HCT116 (cell line): ENCODE measurements around the gene FHL3. TPM values are rescaled to one million over a fixed set of nuclear protein-coding genes. Genes with fewer than 3 reads are reported as not detected.

Experiments
- ATAC-seq: fragments of 200-7000 bp; cut with Tn5 transposase; 2 replicates; pipeline ENCODE4 v1.9.1; 2020; ENCODE audit warnings: mild to moderate bottlenecking, moderate library complexity
- BruUV-seq: library from RNA; stranded (reverse); fragments of 400-500 nt; replicated peaks from 2 replicates; lab custom pipeline; 2021; lab: Mats Ljungman, UMichigan
- CTCF ChIA-PET: fragments of 300-600 bp; sonication (Branson Sonifier 250); formaldehyde crosslinking; loops from one replicate; lab custom pipeline; 2021; ENCODE audit warnings: antibody characterized with exemption; lab: Charles Lee
- POLR2A ChIA-PET: fragments of 300-600, 350-600 bp; sonication (Branson Sonifier 250); formaldehyde crosslinking; loops from one replicate; lab custom pipeline; 2021; ENCODE audit warnings: antibody characterized with exemption; lab: Charles Lee
- RAD21 ChIA-PET, 2 experiments: fragments of 300-600 bp; sonication (Branson Sonifier 250); formaldehyde crosslinking; loops; one replicate each; lab custom pipeline; 2023; ENCODE audit warnings: low total read pairs in 2 of 2; ENCODE audit not compliant: uncharacterized antibody in 2 of 2, unreplicated experiment in 2 of 2, low non-redundant PET in 1 of 2; lab: Charles Lee
- DNase-seq: peaks from one replicate; pipeline ENCODE4 v3.0.0-alpha.2; 2010; ENCODE audit warnings: low read depth, low spot score
- H2AFZ ChIP-seq: fragments of 200-600 bp; shearing (Covaris generic), sonication (generic); 2 replicates; pipeline ENCODE4 v1.6.1; 2017; ENCODE audit warnings: low read depth, mixed run types, mixed read lengths, antibody characterized with exemption, low read length; ENCODE audit not compliant: poor library complexity, severe bottlenecking
- H3K27ac ChIP-seq: 2 replicates; pipeline ENCODE4 v1.5.1; 2012; ENCODE audit warnings: low read depth, low read length
- H3K27me3 ChIP-seq: fragments of 200-600 bp; sonication (generic); 2 replicates; pipeline ENCODE4 v1.6.1; 2016; ENCODE audit warnings: mixed run types, low read length, mixed read lengths; ENCODE audit not compliant: insufficient read depth
- H3K36me3 ChIP-seq, 2 experiments: fragments of 200-500 bp in 1 of 2; fragments of 200-600 bp in 1 of 2; sonication (Bioruptor generic) in 1 of 2; sonication (generic) in 1 of 2; 2 replicates each; pipeline versions ENCODE4 v1.5.1 to v1.6.1; 2014 to 2016; ENCODE audit warnings: low read length in 2 of 2, inconsistent platforms in 1 of 2, mixed read lengths in 1 of 2, mixed run types in 1 of 2; ENCODE audit not compliant: insufficient read depth in 2 of 2, control insufficient read depth in 1 of 2
- H3K4me1 ChIP-seq, 2 experiments: fragments of 200-600 bp in 1 of 2; sonication (generic) in 1 of 2; 2 replicates each; pipeline versions ENCODE4 v1.5.1 to v1.6.1; 2012 to 2017; ENCODE audit warnings: low read length in 2 of 2, inconsistent platforms in 1 of 2, mild to moderate bottlenecking in 1 of 2, mixed read lengths in 1 of 2, mixed run types in 1 of 2, moderate library complexity in 1 of 2; ENCODE audit not compliant: insufficient read depth in 2 of 2, control insufficient read depth in 1 of 2
- H3K4me2 ChIP-seq: fragments of 200-600 bp; sonication (generic); 2 replicates; pipeline ENCODE4 v1.6.1; 2017; ENCODE audit warnings: mixed run types, low read length, mixed read lengths
- H3K4me3 ChIP-seq, 2 experiments: fragments of 200-600 bp in 1 of 2; sonication (generic) in 1 of 2; replicated peaks in 1 of 2; 2 replicates each; pipeline ENCODE4 v1.5.1; 2011 to 2016; ENCODE audit warnings: low read length in 2 of 2, control low read depth in 1 of 2, low read depth in 1 of 2, mild to moderate bottlenecking in 1 of 2, mixed read lengths in 1 of 2, mixed run types in 1 of 2
- H3K79me2 ChIP-seq: fragments of 200-600 bp; sonication (generic); 2 replicates; pipeline ENCODE4 v1.6.1; 2017; ENCODE audit warnings: mild to moderate bottlenecking, mixed run types, low read length, moderate library complexity, mixed read lengths; ENCODE audit not compliant: insufficient read depth
- H3K9ac ChIP-seq: fragments of 200-600 bp; sonication (generic); 2 replicates; pipeline ENCODE4 v1.6.1; 2016; ENCODE audit warnings: low read length, mixed read lengths
- H3K9me2 ChIP-seq: fragments of 200-600 bp; sonication (generic), shearing (Covaris generic); 2 replicates; pipeline ENCODE4 v1.6.1; 2017; ENCODE audit warnings: mixed run types, mild to moderate bottlenecking, moderate library complexity; ENCODE audit not compliant: insufficient read depth
- H3K9me3 ChIP-seq, 2 experiments: fragments of 200-500 bp in 1 of 2; fragments of 200-600 bp in 1 of 2; sonication (Bioruptor generic) in 1 of 2; sonication (generic) in 1 of 2; 2 replicates each; pipeline ENCODE4 v1.6.1; 2014 to 2017; ENCODE audit warnings: low read length in 2 of 2, mixed read lengths in 2 of 2, inconsistent platforms in 1 of 2, low read depth in 1 of 2, mild to moderate bottlenecking in 1 of 2, mixed run types in 1 of 2, moderate library complexity in 1 of 2; ENCODE audit not compliant: control insufficient read depth in 1 of 2, insufficient read depth in 1 of 2
- H4K20me1 ChIP-seq: fragments of 200-600 bp; sonication (generic), shearing (Covaris generic); 2 replicates; pipeline ENCODE4 v1.6.1; 2017; ENCODE audit warnings: mixed run types, mild to moderate bottlenecking, moderate library complexity; ENCODE audit not compliant: insufficient read depth
- CBX3 ChIP-seq: IDR thresholded peaks from 2 replicates; pipeline ENCODE4 v1.6.1; 2012; ENCODE audit warnings: low read depth
- CEBPB ChIP-seq: IDR thresholded peaks from 2 replicates; pipeline ENCODE4 v1.6.1; 2012; ENCODE audit warnings: low read depth
- EGR1 ChIP-seq: IDR thresholded peaks from 2 replicates; pipeline ENCODE4 v1.6.1; 2012; ENCODE audit warnings: low read depth
- ELF1 ChIP-seq: IDR thresholded peaks from 2 replicates; pipeline ENCODE4 v1.6.1; 2012; ENCODE audit warnings: low read depth, borderline replicate concordance
- EZH2 ChIP-seq: fragments of 200-600 bp; sonication (generic); IDR thresholded peaks from 2 replicates; pipeline ENCODE4 v1.6.1; 2017; ENCODE audit warnings: antibody characterized with exemption, mixed run types
- FOSL1 ChIP-seq: IDR thresholded peaks from 2 replicates; pipeline ENCODE4 v1.6.1; 2012; ENCODE audit warnings: low read depth
- JUND ChIP-seq: IDR thresholded peaks from 2 replicates; pipeline ENCODE4 v1.6.1; 2012
- POLR2AphosphoS5 ChIP-seq: IDR thresholded peaks from 2 replicates; pipeline ENCODE4 v1.6.1; 2011; ENCODE audit warnings: mild to moderate bottlenecking, low read depth, low read length, moderate library complexity
- RAD21 ChIP-seq: IDR thresholded peaks from 2 replicates; pipeline ENCODE4 v1.6.1; 2012; ENCODE audit warnings: low read depth, mild to moderate bottlenecking
- SP1 ChIP-seq: IDR thresholded peaks from 2 replicates; pipeline ENCODE4 v1.6.1; 2012; ENCODE audit warnings: low read depth
- TCF7L2 ChIP-seq: IDR thresholded peaks from 2 replicates; pipeline ENCODE4 v1.7.0; 2011; ENCODE audit warnings: borderline replicate concordance, inconsistent platforms; ENCODE audit not compliant: insufficient read depth, insufficient read length; ENCODE audit errors: extremely low read depth
- YY1 ChIP-seq: IDR thresholded peaks from 2 replicates; pipeline ENCODE4 v1.6.1; 2011; ENCODE audit warnings: low read length, low read depth, moderate library complexity, mild to moderate bottlenecking; ENCODE audit not compliant: insufficient replicate concordance; ENCODE audit errors: extremely low read depth
- ZNF274 ChIP-seq: fragments of 200-500 bp; sonication (Bioruptor generic); IDR thresholded peaks from 2 replicates; pipeline ENCODE4 v1.6.1; 2014; ENCODE audit warnings: mild to moderate bottlenecking, low read depth, low read length, inconsistent platforms
- intact Hi-C: fragments of 100-400 bp; cut with micrococcal nuclease; formaldehyde crosslinking; loops from 2 replicates; pipeline ENCODE4 v1.10.0; 2022
- total RNA-seq: library from RNA; stranded (reverse); gene quantifications from one replicate; pipeline ENCODE4 v1.2.1, GENCODE V29; 2021; ENCODE audit not compliant: unreplicated experiment
- TF ChIP-seq, protein P1 (sequence below), 3 experiments: fragments of 200-600 bp in 1 of 3; sonication (generic) in 1 of 3; IDR thresholded peaks in 2 of 3; conservative IDR thresholded peaks in 1 of 3; 2 replicates each; pipeline ENCODE4 v1.5.1; 2012 to 2017; ENCODE audit warnings: low read depth in 2 of 3, low read length in 2 of 3, antibody characterized with exemption in 1 of 3, borderline replicate concordance in 1 of 3, control low read depth in 1 of 3, mild to moderate bottlenecking in 1 of 3, mixed read lengths in 1 of 3, mixed run types in 1 of 3, moderate library complexity in 1 of 3; ENCODE audit not compliant: insufficient read depth in 1 of 3
- TF ChIP-seq, protein P2 (sequence below): IDR thresholded peaks from 2 replicates; pipeline ENCODE4 v1.6.1; 2011; ENCODE audit warnings: mild to moderate bottlenecking, low read length, moderate library complexity; ENCODE audit not compliant: insufficient replicate concordance; ENCODE audit errors: extremely low read depth
- TF ChIP-seq, protein P3 (sequence below): IDR thresholded peaks from 2 replicates; pipeline ENCODE4 v1.6.1; 2012

The FHL3 gene
- total RNA-seq, 1 experiment from 2014 or later, result 22.5 TPM

DNA sequence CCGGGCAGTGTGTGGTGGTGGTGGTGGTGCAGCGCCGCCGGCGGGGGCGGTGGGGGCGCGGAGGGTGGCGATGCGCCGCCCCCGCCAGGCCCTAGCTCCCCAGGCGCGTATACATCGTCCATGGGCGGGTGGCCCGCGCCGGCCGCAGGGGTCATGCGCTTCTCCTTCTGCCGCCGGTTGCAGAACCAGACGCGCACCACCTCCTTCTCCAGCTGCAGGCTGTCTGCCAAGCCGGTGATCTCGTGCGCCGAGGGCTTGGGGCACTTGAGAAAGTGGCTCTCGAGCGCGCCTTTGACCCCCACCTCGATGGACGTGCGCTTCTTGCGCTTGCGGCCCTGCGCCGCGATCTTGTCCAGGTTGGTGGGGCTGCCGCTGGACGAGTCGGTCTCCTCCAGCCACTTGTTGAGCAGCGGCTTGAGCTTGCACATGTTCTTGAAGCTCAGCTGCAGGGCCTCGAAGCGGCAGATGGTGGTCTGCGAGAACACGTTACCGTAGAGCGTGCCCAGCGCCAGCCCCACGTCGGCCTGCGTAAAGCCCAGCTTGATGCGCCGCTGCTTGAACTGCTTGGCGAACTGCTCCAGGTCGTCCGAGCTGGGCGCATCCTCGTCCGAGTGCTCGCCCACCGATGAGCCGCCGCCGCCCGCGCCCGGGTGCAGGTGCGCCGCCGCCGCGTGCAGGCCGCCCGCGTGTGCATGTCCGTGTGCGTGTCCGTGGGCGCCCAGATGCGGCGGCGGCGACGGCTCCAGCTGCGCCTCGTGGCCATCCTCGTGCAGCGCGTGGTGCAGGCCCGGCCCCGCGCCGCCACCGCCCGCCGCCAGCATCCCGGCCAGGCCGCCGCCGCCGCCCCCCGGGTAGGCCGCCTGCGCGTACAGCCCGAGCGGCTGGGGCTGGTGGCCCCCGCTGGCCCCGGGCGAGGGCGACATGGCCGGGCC, 40.4 kb upstream of the FHL3 start:
- H3K79me2 ChIP-seq, result no peaks in the 10 kb centered on the region
- no peaks in the 10 kb centered on the region for H3K27me3 ChIP-seq
- H3K9me3 ChIP-seq, result no peaks in the 10 kb centered on the region
- RAD21 ChIA-PET, result no interaction called here
- ATAC-seq (no peak), DNase-seq (no peak)
- no peak overlapping the region for H2AFZ ChIP-seq
- H4K20me1 ChIP-seq, result no peaks in the 10 kb centered on the region
- no peak overlapping the region for H3K4me3 ChIP-seq
- no peak overlapping the region for H3K4me2 ChIP-seq
- no peak overlapping the region for H3K27ac ChIP-seq
- no peaks in the 10 kb centered on the region for H3K36me3 ChIP-seq
- no peaks in the 10 kb centered on the region for H3K9me2 ChIP-seq
- BruUV-seq, result no TSS peak
- POLR2A ChIA-PET, result no interaction called here
- intact Hi-C loops, result no loop called here
- CTCF ChIA-PET, result no interaction called here
- TF ChIP-seq CEBPB, result no peak
- no peak for TF ChIP-seq POLR2AphosphoS5
- TF ChIP-seq, protein P1, sequence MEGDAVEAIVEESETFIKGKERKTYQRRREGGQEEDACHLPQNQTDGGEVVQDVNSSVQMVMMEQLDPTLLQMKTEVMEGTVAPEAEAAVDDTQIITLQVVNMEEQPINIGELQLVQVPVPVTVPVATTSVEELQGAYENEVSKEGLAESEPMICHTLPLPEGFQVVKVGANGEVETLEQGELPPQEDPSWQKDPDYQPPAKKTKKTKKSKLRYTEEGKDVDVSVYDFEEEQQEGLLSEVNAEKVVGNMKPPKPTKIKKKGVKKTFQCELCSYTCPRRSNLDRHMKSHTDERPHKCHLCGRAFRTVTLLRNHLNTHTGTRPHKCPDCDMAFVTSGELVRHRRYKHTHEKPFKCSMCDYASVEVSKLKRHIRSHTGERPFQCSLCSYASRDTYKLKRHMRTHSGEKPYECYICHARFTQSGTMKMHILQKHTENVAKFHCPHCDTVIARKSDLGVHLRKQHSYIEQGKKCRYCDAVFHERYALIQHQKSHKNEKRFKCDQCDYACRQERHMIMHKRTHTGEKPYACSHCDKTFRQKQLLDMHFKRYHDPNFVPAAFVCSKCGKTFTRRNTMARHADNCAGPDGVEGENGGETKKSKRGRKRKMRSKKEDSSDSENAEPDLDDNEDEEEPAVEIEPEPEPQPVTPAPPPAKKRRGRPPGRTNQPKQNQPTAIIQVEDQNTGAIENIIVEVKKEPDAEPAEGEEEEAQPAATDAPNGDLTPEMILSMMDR (IDR thresholded peaks at IDR 0.05 in 2 of 3, conservative IDR thresholded peaks at IDR 0.05 in 1 of 3; ENCODE audit: borderline replicate concordance in 1 of 3, insufficient read depth in 1 of 3, low read depth in 2 of 3, low read length in 2 of 3), result no peak
- no peak for TF ChIP-seq ELF1
- TF ChIP-seq EZH2, result no peak
- no peak for TF ChIP-seq CBX3
- no peak for TF ChIP-seq JUND
- no peak for TF ChIP-seq YY1
- TF ChIP-seq, protein P2, sequence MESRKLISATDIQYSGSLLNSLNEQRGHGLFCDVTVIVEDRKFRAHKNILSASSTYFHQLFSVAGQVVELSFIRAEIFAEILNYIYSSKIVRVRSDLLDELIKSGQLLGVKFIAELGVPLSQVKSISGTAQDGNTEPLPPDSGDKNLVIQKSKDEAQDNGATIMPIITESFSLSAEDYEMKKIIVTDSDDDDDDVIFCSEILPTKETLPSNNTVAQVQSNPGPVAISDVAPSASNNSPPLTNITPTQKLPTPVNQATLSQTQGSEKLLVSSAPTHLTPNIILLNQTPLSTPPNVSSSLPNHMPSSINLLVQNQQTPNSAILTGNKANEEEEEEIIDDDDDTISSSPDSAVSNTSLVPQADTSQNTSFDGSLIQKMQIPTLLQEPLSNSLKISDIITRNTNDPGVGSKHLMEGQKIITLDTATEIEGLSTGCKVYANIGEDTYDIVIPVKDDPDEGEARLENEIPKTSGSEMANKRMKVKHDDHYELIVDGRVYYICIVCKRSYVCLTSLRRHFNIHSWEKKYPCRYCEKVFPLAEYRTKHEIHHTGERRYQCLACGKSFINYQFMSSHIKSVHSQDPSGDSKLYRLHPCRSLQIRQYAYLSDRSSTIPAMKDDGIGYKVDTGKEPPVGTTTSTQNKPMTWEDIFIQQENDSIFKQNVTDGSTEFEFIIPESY, result no peak
- no peak for TF ChIP-seq SP1
- TF ChIP-seq TCF7L2, result no peak
- TF ChIP-seq RAD21, result no peak
- TF ChIP-seq FOSL1, result no peak
- TF ChIP-seq ZNF274, result no peak
- no peak for TF ChIP-seq EGR1
- TF ChIP-seq, protein P3, sequence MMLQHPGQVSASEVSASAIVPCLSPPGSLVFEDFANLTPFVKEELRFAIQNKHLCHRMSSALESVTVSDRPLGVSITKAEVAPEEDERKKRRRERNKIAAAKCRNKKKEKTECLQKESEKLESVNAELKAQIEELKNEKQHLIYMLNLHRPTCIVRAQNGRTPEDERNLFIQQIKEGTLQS, result no peak
- H3K9ac ChIP-seq, result no peak overlapping the region
- H3K4me1 ChIP-seq, result peaks cover 0 to 10% of the 10 kb centered on the region in 2 experiments; a peak in 1 of 4 replicates
